HS-5 (cell line): Measurements from ENCODE around the gene OR52K2.
"Not testable (repeated sequence)": the region's sequence is repeated elsewhere in the genome, so short reads cannot be mapped to it uniquely, and the experiment has no call there.

Experiments used
- DNase-seq: peaks from one replicate; pipeline ENCODE4 v3.0.0-alpha.2; 2012; ENCODE audit warnings: low read depth

The OR52K2 gene

GRCh38 chr11:4480577-4481239 lies 31.6 kb downstream of the OR52K2 start:
- DNase-seq = peak; percentile 32

GRCh38 chr11:4481240-4481582 lies 32.1 kb downstream of the OR52K2 start:
- no peak for DNase-seq

- no peak for DNase-seq
Measured at GRCh38 chr11:4482445-4482844, 33.4 kb downstream of the OR52K2 start, which contains the start of gene OR52K1. Gene OR52K1, plus strand, starts transcription at chr11:4482646. Its CDS starts 6,255 bp downstream, at chr11:4488901.

GRCh38 chr11:4484310-4484709 lies 35.2 kb downstream of the OR52K2 start:
- DNase-seq = no peak

GRCh38 chr11:4491405-4491804 lies 42.3 kb downstream of the OR52K2 start:
- DNase-seq = not testable (repeated sequence)

GRCh38 chr11:4491878-4492606 lies 42.9 kb downstream of the OR52K2 start:
- DNase-seq = no peak

- no peak for DNase-seq
Measured at GRCh38 chr11:4493480-4493818, 44.4 kb downstream of the OR52K2 start.

- no peak for DNase-seq
Measured at GRCh38 chr11:4495487-4495886, 46.4 kb downstream of the OR52K2 start.

GRCh38 chr11:4495986-4496385 lies 46.9 kb downstream of the OR52K2 start:
- no peak for DNase-seq

GRCh38 chr11:4496557-4497248 lies 47.6 kb downstream of the OR52K2 start:
- DNase-seq = no peak
